Natural killer cell (primary cell): ENCODE results near the gene MBOAT7. TPM values are rescaled to one million over a fixed set of nuclear protein-coding genes. Genes with fewer than 3 reads are reported as not detected.

Experiments used
- ATAC-seq, 3 donors: fragments of 150-1000 bp in 2 of 3; fragments of 200-7000 bp in 1 of 3; cut with Tn5 transposase; 1 replicate in 1 of 3; 2 replicates in 2 of 3; pipeline ENCODE4 v1.10.0; 2021; ENCODE audit warnings: mild to moderate bottlenecking in 2 of 3, moderate library complexity in 2 of 3
- DNase-seq, 2 donors: peaks; one replicate each; pipeline versions ENCODE4 v3.0.0 to v3.0.0-alpha.2; 2013 to 2021; ENCODE audit warnings: mixed read lengths in 1 of 2
- H3K27ac ChIP-seq: one replicate; pipeline ENCODE4 v1.5.1; 2013; ENCODE audit warnings: mild to moderate bottlenecking, low read length
- H3K27me3 ChIP-seq: one replicate; pipeline ENCODE4 v1.6.1; 2013; ENCODE audit warnings: low read length; ENCODE audit not compliant: control insufficient read depth, insufficient read depth
- H3K36me3 ChIP-seq: one replicate; pipeline ENCODE4 v1.6.1; 2013; ENCODE audit warnings: low read length; ENCODE audit not compliant: control insufficient read depth, insufficient read depth
- H3K4me1 ChIP-seq: one replicate; pipeline ENCODE4 v1.6.1; 2013; ENCODE audit warnings: low read length; ENCODE audit not compliant: control insufficient read depth, insufficient read depth
- H3K4me3 ChIP-seq: one replicate; pipeline ENCODE4 v1.5.1; 2013; ENCODE audit warnings: low read length
- H3K9me3 ChIP-seq: one replicate; pipeline ENCODE4 v1.6.1; 2013; ENCODE audit warnings: low read length; ENCODE audit not compliant: control insufficient read depth, insufficient read depth
- H3K27ac Mint-ChIP-seq, 2 donors: one replicate each; pipeline ENCODE4 v1.8.0; 2022; ENCODE audit warnings: mild to moderate bottlenecking in 2 of 2, mixed read lengths in 2 of 2, moderate library complexity in 1 of 2
- H3K27me3 Mint-ChIP-seq, 2 donors: one replicate each; pipeline ENCODE4 v1.8.0; 2022; ENCODE audit warnings: low read depth in 2 of 2, mixed read lengths in 2 of 2
- H3K36me3 Mint-ChIP-seq: one replicate; pipeline ENCODE4 v1.8.0; 2022; ENCODE audit warnings: mixed read lengths
- H3K4me1 Mint-ChIP-seq, 2 donors: one replicate each; pipeline ENCODE4 v1.8.0; 2022; ENCODE audit warnings: mixed read lengths in 2 of 2
- H3K4me3 Mint-ChIP-seq: one replicate; pipeline ENCODE4 v1.8.0; 2022; ENCODE audit warnings: mild to moderate bottlenecking, moderate library complexity, mixed read lengths
- H3K9me3 Mint-ChIP-seq, 2 donors: one replicate each; pipeline ENCODE4 v1.8.0; 2022; ENCODE audit warnings: mixed read lengths in 2 of 2
- CTCF ChIP-seq: fragments of 200-600 bp; IDR thresholded peaks from one replicate; pipeline ENCODE4 v1.8.0; 2022; ENCODE audit warnings: antibody characterized with exemption
- WGBS: methylation state at CpG from one replicate; pipeline ENCODE4 v1.1.7; 2013; ENCODE audit warnings: missing lambda C conversion rate; ENCODE audit not compliant: insufficient coverage; 5-methylcytosine and 5-hydroxymethylcytosine counted together
- intact Hi-C: fragments of 100-400 bp; cut with micrococcal nuclease; formaldehyde crosslinking; loops from one replicate; pipeline ENCODE4 v1.14.2; 2022
- total RNA-seq, 4 donors: library from RNA; stranded (reverse); fragments of 120-200 nt in 1 of 4; gene quantifications; one replicate each; pipeline versions ENCODE4 v1.2.3 to v1.2.4, GENCODE V29; 2013 to 2022

Gene MBOAT7
- total RNA-seq, 3 donors from 2014 or later (not counting 1 experiment from before 2014, with no cell fraction given): 24.1 to 53.9 (median 31.2) TPM

- H3K4me1 ChIP-seq: peaks cover 62% of the 10 kb centered on the region
- 7% methylated on average over 28 of the region's 28 CpGs for WGBS
- H3K9me3 ChIP-seq: no peaks in the 10 kb centered on the region
- Mint-ChIP-seq H3K27ac (peak overlapping the region; percentile 99 to 100), H3K27me3 (no peaks in the 10 kb centered on the region), H3K4me1 (peaks cover 61 to 70% of the 10 kb centered on the region in 2 donors), H3K36me3 (no peaks in the 10 kb centered on the region), H3K9me3 (no peaks in the 10 kb centered on the region), H3K4me3 (peak overlapping the region; percentile 100)
- DNase-seq (no peak), ATAC-seq (no peak)
- peaks cover 25% of the 10 kb centered on the region for H3K36me3 ChIP-seq
- no peak for TF ChIP-seq CTCF
- peak overlapping the region; percentile 86 for H3K27ac ChIP-seq
- H3K4me3 ChIP-seq: peak overlapping the region; percentile 41
- no peaks in the 10 kb centered on the region for H3K27me3 ChIP-seq
- intact Hi-C loops: no loop called here
Measured at GRCh38 chr19:54160182-54160811, 29.1 kb downstream of the MBOAT7 start.

- peak; percentile 17 for TF ChIP-seq CTCF
- DNase-seq (peak; percentile 97 to 100), ATAC-seq (peak; percentile 82 to 94 (median 86))
- Histone ChIP-seq H3K36me3 (peaks cover 32% of the 10 kb centered on the region), H3K9me3 (no peaks in the 10 kb centered on the region), H3K4me3 (peak within 1 kb of the TSS; percentile 71), H3K27me3 (no peaks in the 10 kb centered on the region), H3K27ac (peak within 1 kb of the TSS; percentile 86), H3K4me1 (peaks cover 58% of the 10 kb centered on the region)
- intact Hi-C loops: loop anchor here (1.0 kb wide), 2 partner anchors 22 to 44 kb away; partner anchors contain the start of genes CNOT3, PRPF31 and TFPT
- Mint-ChIP-seq H3K36me3 (no peaks in the 10 kb centered on the region), H3K4me3 (peak within 1 kb of the TSS; percentile 100), H3K4me1 (peaks cover 54 to 65% of the 10 kb centered on the region in 2 donors), H3K27ac (peak within 1 kb of the TSS; percentile 99 to 100), H3K9me3 (no peaks in the 10 kb centered on the region), H3K27me3 (no peaks in the 10 kb centered on the region)
- 0% methylated on average over 72 of the region's 72 CpGs for WGBS
Measured at GRCh38 chr19:54159352-54160181, 29.8 kb downstream of the MBOAT7 start, which contains the start of gene LENG1. TSS of gene LENG1 (minus strand) at chr19:54159721. CDS start at chr19:54159695, 26 bp downstream.

- no peaks in the 10 kb centered on the region for H3K27me3 Mint-ChIP-seq
- intact Hi-C loops: loop anchor here (1.0 kb wide), 2 partner anchors 22 to 44 kb away; partner anchors contain the start of genes CNOT3, PRPF31 and TFPT
- Histone ChIP-seq H3K9me3 (no peaks in the 10 kb centered on the region), H3K36me3 (peaks cover 39% of the 10 kb centered on the region), H3K27me3 (no peaks in the 10 kb centered on the region), H3K4me1 (peaks cover 52% of the 10 kb centered on the region), H3K27ac (peak overlapping the region; percentile 80), H3K4me3 (peak overlapping the region; percentile 71)
- no peaks in the 10 kb centered on the region for H3K9me3 Mint-ChIP-seq
- ATAC-seq: no peak
- peak overlapping the region; percentile 100 for H3K4me3 Mint-ChIP-seq
- no peak for TF ChIP-seq CTCF
- H3K27ac Mint-ChIP-seq: peak overlapping the region; percentile 99 to 100
- DNase-seq: peak in 1 of 2 donors; percentile 54
- 10% methylated on average over 16 of the region's 19 CpGs for WGBS
- H3K36me3 Mint-ChIP-seq: no peaks in the 10 kb centered on the region
- peaks cover 49 to 58% of the 10 kb centered on the region in 2 donors for H3K4me1 Mint-ChIP-seq
Measured at GRCh38 chr19:54158812-54159351, 30.5 kb downstream of the MBOAT7 start.
